OCI-LY1 (cell line): ENCODE data around the gene LRP2.

Experiments
- CTCF ChIP-seq: fragments of 200-600 bp; sonication (generic), shearing (Covaris generic); IDR thresholded peaks from 2 replicates; pipeline ENCODE4 v1.5.1; 2017; ENCODE audit warnings: mild to moderate bottlenecking, antibody characterized with exemption, low read length, moderate library complexity, mixed read lengths
- EZH2 ChIP-seq: fragments of 200-600 bp; sonication (generic), shearing (Covaris generic); IDR thresholded peaks from 2 replicates; pipeline ENCODE4 v1.8.0; 2017; ENCODE audit warnings: borderline replicate concordance, mixed run types, mild to moderate bottlenecking, antibody characterized with exemption, low read length, moderate library complexity, mixed read lengths

DNA sequence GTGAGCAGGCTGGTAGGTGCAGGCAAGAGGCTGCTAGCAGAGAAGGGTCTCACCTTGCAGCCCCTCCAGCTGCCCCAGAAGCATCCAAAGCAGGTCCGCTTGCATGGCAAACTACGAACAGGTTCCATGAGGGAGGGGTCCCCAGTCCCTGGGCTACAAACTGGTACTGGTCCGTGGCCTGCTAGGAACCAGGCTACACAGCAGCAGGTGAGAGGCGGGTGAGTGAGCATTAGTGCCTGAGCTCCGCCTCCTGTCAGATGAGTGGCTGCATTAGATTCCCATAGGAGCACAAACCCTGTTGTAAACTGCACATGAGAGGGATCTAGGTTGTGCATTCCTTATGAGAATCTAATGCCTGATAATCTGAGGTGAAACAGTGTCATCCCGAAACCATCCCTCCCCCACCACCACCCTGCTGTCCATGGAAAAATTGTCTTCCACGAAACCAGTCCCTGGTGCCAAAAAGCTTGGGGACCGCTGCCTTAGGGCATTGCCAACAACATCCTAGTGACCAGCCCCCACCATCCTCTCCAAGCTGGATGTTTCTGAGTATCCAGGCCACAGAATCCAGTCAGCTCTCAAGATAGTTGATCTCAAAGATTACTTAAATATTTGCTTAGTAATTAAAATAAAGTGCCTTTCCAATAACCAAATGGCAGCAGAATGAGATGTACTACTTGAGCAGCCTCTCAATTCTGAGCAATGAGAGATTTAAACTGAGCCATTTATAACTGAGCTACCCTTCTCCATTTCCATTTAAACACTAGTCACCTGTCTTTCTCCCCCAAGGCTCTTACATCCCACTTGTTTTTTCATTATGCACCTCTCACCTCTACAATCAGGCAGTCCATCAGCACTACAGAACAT is 32.4 kb downstream of the LRP2 start:
- TF ChIP-seq CTCF = no peak
- TF ChIP-seq EZH2 = no peak
